ENCODE data around the gene FNDC10. TPM values are rescaled to one million over a fixed set of nuclear protein-coding genes. Genes with fewer than 3 reads are reported as not detected.
A peak's percentile ranks its signal among the peaks of the same experiment; 100 is the strongest.

FNDC10 gene
- total and polyA plus RNA-seq, 12 donors: 2.0 to 73.6 (median 36.7) TPM

DNA sequence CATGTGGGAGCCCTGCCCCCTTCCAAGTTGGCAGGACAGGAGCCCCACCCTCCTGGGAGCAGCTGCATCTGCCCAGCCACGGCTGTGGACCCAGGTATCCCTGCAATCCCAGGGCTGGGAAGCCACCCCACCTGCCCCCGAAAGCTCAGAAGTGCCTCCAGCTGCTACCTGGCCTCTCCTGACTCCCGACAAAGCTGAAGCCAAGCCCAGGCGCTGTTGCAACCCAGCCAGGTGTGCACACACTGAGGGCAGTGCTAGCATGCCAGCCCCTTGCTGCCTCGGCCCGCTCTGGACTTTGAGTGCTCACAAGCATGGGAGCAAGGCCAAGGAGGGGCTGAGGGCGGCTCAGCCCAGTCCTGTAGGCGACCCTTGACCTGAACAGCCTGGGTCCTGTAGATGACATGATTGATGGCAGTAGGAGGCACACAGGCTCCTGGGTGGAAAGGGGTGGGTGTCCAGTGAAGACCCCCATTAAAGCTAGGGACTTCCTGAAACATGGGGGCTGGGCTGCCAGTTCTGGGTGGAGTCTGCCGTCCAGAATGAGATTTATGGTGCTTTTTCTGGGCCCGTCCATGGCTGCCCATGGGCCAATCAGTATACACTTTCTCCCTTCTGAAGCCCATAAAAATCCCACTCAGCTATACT, 22.4 kb downstream of the FNDC10 start:
- 33 to 41% (median 39%) methylated on average over 4 to 10 of the region's 10 CpGs for WGBS, 4 donors
- Histone ChIP-seq H3K9me3 (replicated peaks in 1 of 3) (no peaks in the 10 kb centered on the region), H3K27me3 (no peaks in the 10 kb centered on the region), H3K27ac (no peak overlapping the region), H3K4me3 (no peak overlapping the region), H3K36me3 (replicated peaks in 1 of 2) (no peaks in the 10 kb centered on the region), H3K4me1 (replicated peaks in 1 of 2) (peaks cover 0 to 18% of the 10 kb centered on the region in 2 donors)
- TF ChIP-seq POLR2A (IDR thresholded peaks at IDR 0.05): no peak
- TF ChIP-seq, protein P1, sequence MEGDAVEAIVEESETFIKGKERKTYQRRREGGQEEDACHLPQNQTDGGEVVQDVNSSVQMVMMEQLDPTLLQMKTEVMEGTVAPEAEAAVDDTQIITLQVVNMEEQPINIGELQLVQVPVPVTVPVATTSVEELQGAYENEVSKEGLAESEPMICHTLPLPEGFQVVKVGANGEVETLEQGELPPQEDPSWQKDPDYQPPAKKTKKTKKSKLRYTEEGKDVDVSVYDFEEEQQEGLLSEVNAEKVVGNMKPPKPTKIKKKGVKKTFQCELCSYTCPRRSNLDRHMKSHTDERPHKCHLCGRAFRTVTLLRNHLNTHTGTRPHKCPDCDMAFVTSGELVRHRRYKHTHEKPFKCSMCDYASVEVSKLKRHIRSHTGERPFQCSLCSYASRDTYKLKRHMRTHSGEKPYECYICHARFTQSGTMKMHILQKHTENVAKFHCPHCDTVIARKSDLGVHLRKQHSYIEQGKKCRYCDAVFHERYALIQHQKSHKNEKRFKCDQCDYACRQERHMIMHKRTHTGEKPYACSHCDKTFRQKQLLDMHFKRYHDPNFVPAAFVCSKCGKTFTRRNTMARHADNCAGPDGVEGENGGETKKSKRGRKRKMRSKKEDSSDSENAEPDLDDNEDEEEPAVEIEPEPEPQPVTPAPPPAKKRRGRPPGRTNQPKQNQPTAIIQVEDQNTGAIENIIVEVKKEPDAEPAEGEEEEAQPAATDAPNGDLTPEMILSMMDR (IDR thresholded peaks at IDR 0.05): no peak
- no peak for DNase-seq
- intact Hi-C loops (cut with DNase I): no loop called here

DNA sequence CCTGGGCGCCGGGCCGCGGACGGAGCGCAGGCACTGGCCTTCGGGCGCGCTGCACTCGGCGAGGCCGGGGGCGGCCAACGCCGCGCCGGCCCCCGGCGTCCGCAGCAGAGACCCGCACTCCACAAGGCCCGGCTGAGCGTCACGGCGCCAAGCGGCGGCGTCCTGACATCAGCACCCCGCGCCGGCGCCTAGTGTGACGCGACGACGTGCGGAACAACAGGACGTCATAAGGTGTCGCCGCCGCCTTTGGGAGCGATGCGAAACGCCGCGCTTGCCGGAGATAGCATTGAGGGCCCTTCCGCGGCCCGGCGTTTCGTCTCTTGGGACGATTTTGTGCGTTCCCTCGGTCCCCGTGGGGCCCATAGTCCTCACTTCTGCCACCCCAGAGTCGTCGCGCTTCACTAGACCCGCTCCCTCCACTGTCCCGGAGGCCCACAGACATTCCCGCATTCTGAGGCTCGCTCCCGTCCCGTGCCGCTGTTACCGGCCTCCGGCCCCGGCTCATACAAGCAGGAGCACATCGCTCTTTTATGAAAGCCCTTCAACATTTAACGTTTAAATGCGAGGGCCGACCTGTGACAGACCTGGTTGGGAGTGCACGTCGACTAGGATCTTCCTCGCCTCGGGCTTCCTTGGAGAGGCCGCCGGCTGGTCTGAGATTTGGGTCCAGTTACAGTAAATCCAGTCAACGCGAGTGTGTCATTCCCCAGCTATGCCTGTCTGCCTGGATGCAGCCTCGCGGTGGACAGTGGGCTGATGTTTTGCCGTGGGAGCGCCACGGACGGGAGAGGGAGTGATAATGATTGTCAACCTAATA, 25.0 kb downstream of the FNDC10 start, which contains the start of gene SSU72:
TSS of gene SSU72 (minus strand) at position 143 of the 817 bp plus-strand sequence. CDS start 306 bp downstream, outside the sequence.
- Histone ChIP-seq H3K36me3 (replicated peaks in 1 of 2) (peaks cover 0 to 4% of the 10 kb centered on the region in 2 donors), H3K27ac (peak within 1 kb of the TSS; percentile 97 to 99 (median 99)), H3K4me1 (replicated peaks in 1 of 2) (peaks cover 0 to 27% of the 10 kb centered on the region in 2 donors), H3K4me3 (peak within 1 kb of the TSS; percentile 83 to 97 (median 94)), H3K27me3 (no peaks in the 10 kb centered on the region), H3K9me3 (replicated peaks in 1 of 3) (no peaks in the 10 kb centered on the region)
- 0 to 2% (median 1%) methylated on average over 8 to 87 of the region's 87 CpGs for WGBS, 4 donors
- TF ChIP-seq, protein P1 (IDR thresholded peaks at IDR 0.05): peak in 1 of 6 experiments; percentile 4
- peak; percentile 94 to 97 for TF ChIP-seq POLR2A (IDR thresholded peaks at IDR 0.05)
- peak; percentile 92 to 97 (median 96) for DNase-seq
- intact Hi-C loops (cut with DNase I): no loop called here

DNA sequence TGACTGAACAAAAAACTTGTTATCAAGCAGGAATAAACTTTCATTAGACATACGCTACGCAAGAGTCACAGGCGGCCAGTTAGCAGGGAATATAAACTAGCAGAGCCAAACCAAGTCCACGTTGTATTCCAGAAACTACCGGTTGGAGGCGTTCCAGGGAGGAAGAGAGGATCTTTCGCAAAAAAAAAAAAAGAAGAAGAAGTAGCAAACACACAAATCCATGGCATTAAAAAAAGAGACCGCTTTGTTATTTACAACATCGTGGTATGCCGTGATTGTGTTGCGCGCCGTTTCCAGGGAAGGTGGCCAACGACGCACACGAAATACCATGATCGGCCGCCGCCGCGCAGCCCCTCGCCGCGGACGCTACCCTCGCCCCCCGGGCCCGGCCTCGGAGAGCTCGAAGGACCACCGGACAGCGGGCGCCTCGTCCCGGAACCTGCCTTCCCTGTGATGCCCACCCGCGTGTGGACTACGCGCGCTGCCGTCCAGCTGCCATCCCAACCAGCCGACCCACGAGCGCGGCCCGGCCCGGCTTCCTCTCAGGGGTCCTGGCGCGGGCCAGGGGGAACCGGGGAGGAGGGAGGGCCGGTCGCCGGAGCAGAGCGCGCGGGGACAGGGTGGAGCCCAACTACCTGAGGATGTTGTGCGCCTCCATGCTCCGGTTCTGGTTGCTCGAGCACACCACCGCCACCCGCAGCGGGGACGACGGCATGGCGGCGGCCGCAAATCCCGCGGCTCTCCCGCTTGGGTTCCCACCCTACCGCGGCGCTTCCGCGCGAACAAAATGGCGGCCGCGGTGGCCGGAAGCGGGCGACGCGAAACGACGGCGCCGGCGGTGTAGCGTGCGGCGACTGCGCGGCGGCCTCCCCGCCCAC, 25.9 kb downstream of the FNDC10 start:
- TF ChIP-seq, protein P1 (IDR thresholded peaks at IDR 0.05): peak in 3 of 6 experiments; percentile 1 to 18 (median 17)
- TF ChIP-seq POLR2A (IDR thresholded peaks at IDR 0.05): no peak
- Histone ChIP-seq H3K27ac (peak overlapping the region; percentile 97 to 99 (median 99)), H3K27me3 (no peaks in the 10 kb centered on the region), H3K4me3 (peak overlapping the region; percentile 83 to 97 (median 94)), H3K36me3 (replicated peaks in 1 of 2) (peaks cover 0 to 9% of the 10 kb centered on the region in 2 donors), H3K9me3 (replicated peaks in 1 of 3) (no peaks in the 10 kb centered on the region), H3K4me1 (replicated peaks in 1 of 2) (peaks cover 0 to 33% of the 10 kb centered on the region in 2 donors)
- intact Hi-C loops (cut with DNase I): no loop called here
- WGBS, 4 donors: 0 to 1% (median 0%) methylated on average over 23 to 91 of the region's 96 CpGs
- peak in 6 of 7 donors; percentile 46 to 67 (median 66) for DNase-seq

Data from adrenal gland (tissue), 12 donors.